Upper lobe of left lung (tissue), 6 donors: ENCODE results near the gene SLC10A7. TPM values are rescaled to one million over a fixed set of nuclear protein-coding genes. Genes with fewer than 3 reads are reported as not detected.

ENCODE experiments used
- ATAC-seq, 2 donors: fragments of 200-7000 bp; cut with Tn5 transposase; one replicate each; pipeline ENCODE4 v1.9.1; 2022; ENCODE audit warnings: mild to moderate bottlenecking in 2 of 2, moderate library complexity in 2 of 2; ENCODE audit not compliant: low FRiP score in 2 of 2
- DNase-seq, 2 donors: peaks; one replicate each; pipeline ENCODE4 v3.0.0-alpha.2; 2019 to 2020
- H3K27ac ChIP-seq, 4 donors: fragments of 200-600 bp; sonication (generic); one replicate each; pipeline ENCODE4 v1.5.1; 2016 to 2019
- H3K27me3 ChIP-seq, 4 donors: fragments of 200-600 bp; sonication (generic); one replicate each; pipeline ENCODE4 v1.5.1; 2017 to 2019
- H3K36me3 ChIP-seq, 4 donors: fragments of 200-600 bp; sonication (generic); one replicate each; pipeline ENCODE4 v1.5.1; 2016 to 2019
- H3K4me1 ChIP-seq, 4 donors: fragments of 200-600 bp; sonication (generic); one replicate each; pipeline ENCODE4 v1.5.1; 2018 to 2019
- H3K4me3 ChIP-seq, 4 donors: fragments of 200-600 bp; sonication (generic); one replicate each; pipeline ENCODE4 v1.5.1; 2017 to 2019; ENCODE audit warnings: mild to moderate bottlenecking in 2 of 4, moderate library complexity in 1 of 4
- H3K9me3 ChIP-seq, 4 donors: fragments of 200-600 bp; sonication (generic); one replicate each; pipeline ENCODE4 v1.5.1; 2018 to 2019
- CTCF ChIP-seq, 6 experiments: fragments of 450-650 bp in 4 of 6; fragments of 200-600 bp in 2 of 6; sonication (generic) in 2 of 6; IDR thresholded peaks; one replicate each; pipeline ENCODE4 v1.5.1; 2016 to 2019; ENCODE audit warnings: antibody characterized with exemption in 6 of 6
- EP300 ChIP-seq, 4 donors: sonication (generic); formaldehyde crosslinking; IDR thresholded peaks; one replicate each; pipeline ENCODE4 v1.5.1; 2017; ENCODE audit warnings: antibody characterized with exemption in 4 of 4, control low read depth in 2 of 4
- POLR2A ChIP-seq, 4 donors: fragments of 450-650 bp; IDR thresholded peaks; one replicate each; pipeline ENCODE4 v1.5.1; 2016 to 2017; ENCODE audit warnings: antibody characterized with exemption in 4 of 4, mild to moderate bottlenecking in 2 of 4
- POLR2AphosphoS5 ChIP-seq, 2 donors: sonication (generic); formaldehyde crosslinking; IDR thresholded peaks; one replicate each; pipeline ENCODE4 v1.5.1; 2017; ENCODE audit warnings: antibody characterized with exemption in 2 of 2
- WGBS, 2 donors: methylation state at CpG; one replicate each; pipeline ENCODE4 v1.1.5; 2017 to 2018; 5-methylcytosine and 5-hydroxymethylcytosine counted together
- total RNA-seq, 6 donors: library from RNA; depleted of rRNA in 4 of 6; stranded (reverse); fragments of >200 nt in 4 of 6; gene quantifications; one replicate each; pipeline versions ENCODE4 v1.1.0 to v1.2.1, GENCODE V29; 2016 to 2021
- donor health status: DM: no; HTN: no; CAD: no; lungs with moderate emphysema.
- donor health status: DM: no; HTN: yes; CAD: no; lungs with severe emphysema.

Gene SLC10A7
- total RNA-seq, 6 donors from 2014 or later, result 11.1 to 20.9 (median 14.1) TPM

GRCh38 chr4:146435962-146436361, 85.8 kb downstream of the SLC10A7 start:
- Histone ChIP-seq H3K4me1 (no peaks in the 10 kb centered on the region), H3K36me3 (no peaks in the 10 kb centered on the region), H3K4me3 (no peak overlapping the region), H3K27me3 (no peaks in the 10 kb centered on the region), H3K27ac (no peak overlapping the region), H3K9me3 (no peaks in the 10 kb centered on the region)
- DNase-seq (no peak), ATAC-seq (no peak)
- TF ChIP-seq POLR2AphosphoS5 (IDR thresholded peaks at IDR 0.05) (no peak), EP300 (IDR thresholded peaks at IDR 0.05) (no peak), CTCF (IDR thresholded peaks at IDR 0.05) (no peak), POLR2A (IDR thresholded peaks at IDR 0.05) (no peak)

GRCh38 chr4:146432065-146432464, 89.7 kb downstream of the SLC10A7 start:
- Histone ChIP-seq H3K4me3 (no peak overlapping the region), H3K27me3 (no peaks in the 10 kb centered on the region), H3K4me1 (no peaks in the 10 kb centered on the region), H3K27ac (no peak overlapping the region), H3K36me3 (no peaks in the 10 kb centered on the region), H3K9me3 (no peaks in the 10 kb centered on the region)
- TF ChIP-seq CTCF (IDR thresholded peaks at IDR 0.05) (no peak), POLR2AphosphoS5 (IDR thresholded peaks at IDR 0.05) (no peak), POLR2A (IDR thresholded peaks at IDR 0.05) (no peak), EP300 (IDR thresholded peaks at IDR 0.05) (no peak)
- 94 to 95% methylated on average over 2 of the region's 2 CpGs for WGBS, 2 donors
- DNase-seq (no peak), ATAC-seq (no peak)

DNA sequence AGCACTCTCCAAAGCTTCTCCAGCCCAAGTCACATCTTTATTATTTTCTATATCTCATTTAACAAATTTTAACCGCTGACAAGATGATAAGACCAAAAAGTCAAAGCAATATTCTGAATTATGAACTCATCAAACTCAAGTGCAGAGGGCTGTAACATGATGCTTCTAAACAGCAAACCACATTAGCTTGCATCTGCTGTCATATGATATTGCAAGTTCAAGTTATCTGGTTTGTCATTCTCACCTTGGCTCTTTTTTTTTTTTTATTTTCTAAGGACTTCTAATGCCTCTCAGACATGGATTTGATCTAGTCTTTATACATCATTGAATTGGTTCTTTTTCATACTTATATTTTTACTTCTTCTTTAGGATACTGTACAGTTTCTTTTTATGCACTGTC, 93.4 kb downstream of the SLC10A7 start:
- 86 to 96% methylated on average over 1 of the region's 1 CpG for WGBS, 2 donors
- Histone ChIP-seq H3K4me1 (no peaks in the 10 kb centered on the region), H3K36me3 (no peaks in the 10 kb centered on the region), H3K27me3 (no peaks in the 10 kb centered on the region), H3K4me3 (no peak overlapping the region), H3K27ac (no peak overlapping the region), H3K9me3 (no peaks in the 10 kb centered on the region)
- DNase-seq (no peak), ATAC-seq (no peak)
- TF ChIP-seq EP300 (IDR thresholded peaks at IDR 0.05) (no peak), POLR2AphosphoS5 (IDR thresholded peaks at IDR 0.05) (no peak), CTCF (IDR thresholded peaks at IDR 0.05) (no peak), POLR2A (IDR thresholded peaks at IDR 0.05) (no peak)

DNA sequence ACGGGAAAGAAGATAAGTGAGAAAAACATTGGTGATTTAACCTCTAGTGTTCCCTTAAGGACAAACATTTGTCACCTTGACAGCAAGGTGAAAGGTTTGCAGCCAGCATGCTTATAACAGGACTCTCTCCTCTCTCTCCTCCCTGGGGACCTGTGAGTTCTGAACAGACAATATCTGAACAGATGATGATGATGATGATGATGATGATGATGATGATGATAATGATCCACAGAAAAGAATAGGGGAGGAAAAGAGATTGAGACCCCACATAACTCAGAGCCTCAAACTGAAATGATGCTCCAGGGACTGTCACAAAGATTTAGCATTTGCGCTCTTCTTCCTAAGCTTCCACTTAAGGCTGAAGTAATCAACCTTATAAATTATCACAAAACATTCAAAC, 103.9 kb downstream of the SLC10A7 start:
- DNase-seq (no peak), ATAC-seq (no peak)
- no peaks in the 10 kb centered on the region for H3K27me3 ChIP-seq
- H3K36me3 ChIP-seq, result no peaks in the 10 kb centered on the region
- H3K4me3 ChIP-seq, result no peak overlapping the region
- peaks cover 0 to 4% (median 0%) of the 10 kb centered on the region in 4 donors for H3K4me1 ChIP-seq
- WGBS, 2 donors, result 75 to 79% methylated on average over 2 of the region's 2 CpGs
- no peak for TF ChIP-seq POLR2AphosphoS5 (IDR thresholded peaks at IDR 0.05)
- no peak for TF ChIP-seq POLR2A (IDR thresholded peaks at IDR 0.05)
- TF ChIP-seq EP300 (IDR thresholded peaks at IDR 0.05), result no peak
- TF ChIP-seq CTCF (IDR thresholded peaks at IDR 0.05), result no peak
- no peaks in the 10 kb centered on the region for H3K9me3 ChIP-seq
- H3K27ac ChIP-seq, result no peak overlapping the region

- H3K9me3 ChIP-seq, result no peaks in the 10 kb centered on the region
- H3K4me1 ChIP-seq, result peaks cover 0 to 4% (median 0%) of the 10 kb centered on the region in 4 donors
- DNase-seq, result no peak
- TF ChIP-seq POLR2AphosphoS5 (IDR thresholded peaks at IDR 0.05) (no peak), POLR2A (IDR thresholded peaks at IDR 0.05) (no peak), CTCF (IDR thresholded peaks at IDR 0.05) (no peak), EP300 (IDR thresholded peaks at IDR 0.05) (no peak)
- no peaks in the 10 kb centered on the region for H3K27me3 ChIP-seq
- no peak for ATAC-seq
- WGBS, 2 donors, result 50 to 71% methylated on average over 1 of the region's 1 CpG
- H3K36me3 ChIP-seq, result no peaks in the 10 kb centered on the region
- H3K4me3 ChIP-seq, result no peak overlapping the region
- H3K27ac ChIP-seq, result no peak overlapping the region
These were observed 105.9 kb downstream of the SLC10A7 start for GRCh38 chr4:146415829-146416228.
